Suprapubic skin (tissue), 4 donors: ENCODE data around the gene EGFR.

Experiments
- EP300 ChIP-seq: sonication (generic); formaldehyde crosslinking; IDR thresholded peaks from one replicate; pipeline ENCODE4 v1.6.1; 2017; ENCODE audit warnings: antibody characterized with exemption
- POLR2A ChIP-seq, 2 donors: fragments of 450-650 bp; IDR thresholded peaks; one replicate each; pipeline ENCODE4 v1.6.1; 2017; ENCODE audit warnings: antibody characterized with exemption in 2 of 2, mild to moderate bottlenecking in 2 of 2, moderate library complexity in 2 of 2
- POLR2AphosphoS5 ChIP-seq, 3 donors: sonication (generic); formaldehyde crosslinking; IDR thresholded peaks; one replicate each; pipeline ENCODE4 v1.6.1; 2017; ENCODE audit warnings: antibody characterized with exemption in 3 of 3
- TF ChIP-seq, protein P1 (sequence below), 2 donors: fragments of 200-600 bp in 1 of 2; fragments of 450-650 bp in 1 of 2; sonication (generic) in 1 of 2; IDR thresholded peaks; one replicate each; pipeline ENCODE4 v1.5.1; 2016 to 2019; ENCODE audit warnings: antibody characterized with exemption in 2 of 2, mild to moderate bottlenecking in 1 of 2, moderate library complexity in 1 of 2

DNA sequence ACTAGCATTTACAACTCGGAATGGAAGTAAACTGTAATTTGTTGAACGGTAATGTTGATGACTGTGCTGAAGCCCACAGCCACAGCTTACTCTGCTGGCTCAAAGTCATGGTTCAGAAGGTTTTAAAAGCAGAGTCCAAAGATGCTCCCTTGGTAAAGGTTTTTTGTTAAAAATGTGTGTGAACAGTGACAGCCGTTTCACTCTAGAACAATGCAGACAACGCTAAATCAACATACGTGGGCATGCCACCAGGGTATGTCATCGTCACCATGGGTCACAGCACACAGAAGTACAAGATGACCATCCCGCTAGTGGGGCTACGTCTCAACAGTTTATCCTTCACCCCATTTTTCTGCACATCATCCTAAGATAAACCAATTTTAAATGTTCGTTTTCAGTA, 239.8 kb downstream of the EGFR start:
- TF ChIP-seq, protein P1, sequence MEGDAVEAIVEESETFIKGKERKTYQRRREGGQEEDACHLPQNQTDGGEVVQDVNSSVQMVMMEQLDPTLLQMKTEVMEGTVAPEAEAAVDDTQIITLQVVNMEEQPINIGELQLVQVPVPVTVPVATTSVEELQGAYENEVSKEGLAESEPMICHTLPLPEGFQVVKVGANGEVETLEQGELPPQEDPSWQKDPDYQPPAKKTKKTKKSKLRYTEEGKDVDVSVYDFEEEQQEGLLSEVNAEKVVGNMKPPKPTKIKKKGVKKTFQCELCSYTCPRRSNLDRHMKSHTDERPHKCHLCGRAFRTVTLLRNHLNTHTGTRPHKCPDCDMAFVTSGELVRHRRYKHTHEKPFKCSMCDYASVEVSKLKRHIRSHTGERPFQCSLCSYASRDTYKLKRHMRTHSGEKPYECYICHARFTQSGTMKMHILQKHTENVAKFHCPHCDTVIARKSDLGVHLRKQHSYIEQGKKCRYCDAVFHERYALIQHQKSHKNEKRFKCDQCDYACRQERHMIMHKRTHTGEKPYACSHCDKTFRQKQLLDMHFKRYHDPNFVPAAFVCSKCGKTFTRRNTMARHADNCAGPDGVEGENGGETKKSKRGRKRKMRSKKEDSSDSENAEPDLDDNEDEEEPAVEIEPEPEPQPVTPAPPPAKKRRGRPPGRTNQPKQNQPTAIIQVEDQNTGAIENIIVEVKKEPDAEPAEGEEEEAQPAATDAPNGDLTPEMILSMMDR (IDR thresholded peaks at IDR 0.05) = no peak
- no peak for TF ChIP-seq POLR2AphosphoS5 (IDR thresholded peaks at IDR 0.05)
- TF ChIP-seq POLR2A (IDR thresholded peaks at IDR 0.05) = no peak
- no peak for TF ChIP-seq EP300
